ENCODE results near the gene CLNK. TPM values are rescaled to one million over a fixed set of nuclear protein-coding genes. Genes with fewer than 3 reads are reported as not detected.

CLNK gene
- total RNA-seq, 1 donor from 2014 or later: not detected

- H3K27ac ChIP-seq: no peak overlapping the region
- intact Hi-C loops (cut with DNase I): no loop called here
Measured at GRCh38 chr4:10722957-10723356, 38.4 kb upstream of the CLNK start.

DNA sequence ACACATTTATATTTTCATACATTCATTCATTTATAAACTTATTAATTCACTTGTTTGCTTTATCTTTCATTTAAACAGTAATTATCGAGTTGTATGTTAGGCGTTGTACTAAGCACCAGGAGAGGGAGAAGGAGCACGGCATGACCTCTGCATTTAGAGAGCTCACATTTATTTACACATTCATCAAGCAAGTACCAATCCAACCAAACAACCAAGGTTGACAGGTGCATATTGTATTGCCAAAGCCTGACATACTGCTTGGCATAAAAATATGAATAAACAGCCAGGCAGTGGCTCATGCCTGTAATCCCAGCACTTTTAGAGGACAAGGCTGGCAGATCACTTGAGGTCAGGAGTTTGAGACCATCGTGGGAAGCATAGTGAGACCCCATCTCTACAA, 37.0 kb upstream of the CLNK start:
- H3K4me1 ChIP-seq: no peaks in the 10 kb centered on the region
- DNase-seq (ENCODE audit: low spot score in 2 of 2): no peak
- H3K9me3 ChIP-seq: no peaks in the 10 kb centered on the region
- no peak overlapping the region for H3K4me3 ChIP-seq
- TF ChIP-seq, protein P1, sequence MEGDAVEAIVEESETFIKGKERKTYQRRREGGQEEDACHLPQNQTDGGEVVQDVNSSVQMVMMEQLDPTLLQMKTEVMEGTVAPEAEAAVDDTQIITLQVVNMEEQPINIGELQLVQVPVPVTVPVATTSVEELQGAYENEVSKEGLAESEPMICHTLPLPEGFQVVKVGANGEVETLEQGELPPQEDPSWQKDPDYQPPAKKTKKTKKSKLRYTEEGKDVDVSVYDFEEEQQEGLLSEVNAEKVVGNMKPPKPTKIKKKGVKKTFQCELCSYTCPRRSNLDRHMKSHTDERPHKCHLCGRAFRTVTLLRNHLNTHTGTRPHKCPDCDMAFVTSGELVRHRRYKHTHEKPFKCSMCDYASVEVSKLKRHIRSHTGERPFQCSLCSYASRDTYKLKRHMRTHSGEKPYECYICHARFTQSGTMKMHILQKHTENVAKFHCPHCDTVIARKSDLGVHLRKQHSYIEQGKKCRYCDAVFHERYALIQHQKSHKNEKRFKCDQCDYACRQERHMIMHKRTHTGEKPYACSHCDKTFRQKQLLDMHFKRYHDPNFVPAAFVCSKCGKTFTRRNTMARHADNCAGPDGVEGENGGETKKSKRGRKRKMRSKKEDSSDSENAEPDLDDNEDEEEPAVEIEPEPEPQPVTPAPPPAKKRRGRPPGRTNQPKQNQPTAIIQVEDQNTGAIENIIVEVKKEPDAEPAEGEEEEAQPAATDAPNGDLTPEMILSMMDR (IDR thresholded peaks at IDR 0.05): no peak
- intact Hi-C loops (cut with DNase I): no loop called here
- H3K27ac ChIP-seq: no peak overlapping the region
- H3K27me3 ChIP-seq: no peaks in the 10 kb centered on the region
- H3K36me3 ChIP-seq: no peaks in the 10 kb centered on the region

More at GRCh38 chr4:10722957-10723356, 38.4 kb upstream of the CLNK start:
- TF ChIP-seq, protein P1 (IDR thresholded peaks at IDR 0.05): no peak
- DNase-seq (ENCODE audit: low spot score in 2 of 2): no peak
- no peaks in the 10 kb centered on the region for H3K9me3 ChIP-seq
- no peaks in the 10 kb centered on the region for H3K36me3 ChIP-seq
- H3K4me1 ChIP-seq: no peaks in the 10 kb centered on the region
- H3K27me3 ChIP-seq: no peaks in the 10 kb centered on the region
- no peak overlapping the region for H3K4me3 ChIP-seq

- TF ChIP-seq, protein P1 (IDR thresholded peaks at IDR 0.05): no peak
- intact Hi-C loops (cut with DNase I): no loop called here
- H3K27ac ChIP-seq: no peak overlapping the region
- no peaks in the 10 kb centered on the region for H3K27me3 ChIP-seq
- no peaks in the 10 kb centered on the region for H3K9me3 ChIP-seq
- H3K4me1 ChIP-seq: no peaks in the 10 kb centered on the region
- H3K36me3 ChIP-seq: no peaks in the 10 kb centered on the region
- H3K4me3 ChIP-seq: no peak overlapping the region
- no peak for DNase-seq (ENCODE audit: low spot score in 2 of 2)
Measured at GRCh38 chr4:10716163-10716562, 31.6 kb upstream of the CLNK start.

GRCh38 chr4:10715696-10716095, 31.1 kb upstream of the CLNK start:
- TF ChIP-seq, protein P1 (IDR thresholded peaks at IDR 0.05): no peak
- Histone ChIP-seq H3K27ac (no peak overlapping the region), H3K36me3 (no peaks in the 10 kb centered on the region), H3K9me3 (no peaks in the 10 kb centered on the region), H3K4me3 (no peak overlapping the region), H3K27me3 (no peaks in the 10 kb centered on the region), H3K4me1 (no peaks in the 10 kb centered on the region)
- DNase-seq (ENCODE audit: low spot score in 2 of 2): no peak
- intact Hi-C loops (cut with DNase I): no loop called here

- intact Hi-C loops (cut with DNase I): no loop called here
- no peak overlapping the region for H3K27ac ChIP-seq
- H3K9me3 ChIP-seq: no peaks in the 10 kb centered on the region
- no peaks in the 10 kb centered on the region for H3K27me3 ChIP-seq
- TF ChIP-seq, protein P1 (IDR thresholded peaks at IDR 0.05): no peak
- no peak overlapping the region for H3K4me3 ChIP-seq
- DNase-seq (ENCODE audit: low spot score in 2 of 2): no peak
- no peaks in the 10 kb centered on the region for H3K36me3 ChIP-seq
- no peaks in the 10 kb centered on the region for H3K4me1 ChIP-seq
Measured at GRCh38 chr4:10715135-10715534, 30.6 kb upstream of the CLNK start.

DNA sequence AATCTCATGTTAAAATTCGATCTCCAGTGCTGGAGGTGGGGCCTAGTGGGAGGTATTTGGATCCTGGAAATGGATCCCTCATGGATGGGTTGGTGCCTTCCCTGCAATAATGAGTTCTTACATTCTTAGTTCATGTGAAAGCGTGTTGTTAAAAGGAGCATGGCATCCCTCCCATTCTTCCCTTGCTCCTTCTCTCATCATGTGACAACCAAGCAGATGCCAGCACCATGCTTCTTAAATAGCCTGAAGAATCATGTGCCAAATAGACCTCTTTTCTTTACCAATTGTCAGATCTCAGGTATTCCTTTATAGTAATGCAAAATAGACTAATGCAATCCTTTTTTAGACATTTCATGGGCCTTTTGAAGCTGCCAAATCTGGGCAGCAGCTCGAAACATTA, 29.0 kb upstream of the CLNK start:
- no peak for DNase-seq (ENCODE audit: low spot score in 2 of 2)
- H3K9me3 ChIP-seq: no peaks in the 10 kb centered on the region
- no peak overlapping the region for H3K4me3 ChIP-seq
- H3K27me3 ChIP-seq: no peaks in the 10 kb centered on the region
- intact Hi-C loops (cut with DNase I): no loop called here
- no peak overlapping the region for H3K27ac ChIP-seq
- H3K36me3 ChIP-seq: no peaks in the 10 kb centered on the region
- TF ChIP-seq, protein P1 (IDR thresholded peaks at IDR 0.05): no peak
- H3K4me1 ChIP-seq: no peaks in the 10 kb centered on the region
